CD4-positive, CD25-positive, alpha-beta regulatory T cell (primary cell): ENCODE results near the gene STARD8. TPM values are rescaled to one million over a fixed set of nuclear protein-coding genes. Genes with fewer than 3 reads are reported as not detected.
"Not testable (repeated sequence)": the region's sequence is repeated elsewhere in the genome, so short reads cannot be mapped to it uniquely, and the experiment has no call there.

Source experiments
- ATAC-seq, 2 donors: fragments of 150-1000 bp; cut with Tn5 transposase; one replicate each; pipeline ENCODE4 v1.10.0; 2021; ENCODE audit warnings: low read depth in 2 of 2, moderate number of reproducible peaks in 2 of 2, moderate library complexity in 1 of 2
- DNase-seq, 3 donors: peaks; one replicate each; pipeline versions ENCODE4 v3.0.0 to v3.0.0-alpha.2; 2012 to 2022; ENCODE audit warnings: mixed read lengths in 1 of 3
- H3K27ac ChIP-seq: one replicate; pipeline ENCODE4 v1.7.0; 2013; ENCODE audit warnings: mild to moderate bottlenecking, low read length; ENCODE audit not compliant: insufficient read depth, poor library complexity, severe bottlenecking
- H3K27me3 ChIP-seq: one replicate; pipeline ENCODE4 v1.7.0; 2013; ENCODE audit warnings: low read length; ENCODE audit not compliant: control insufficient read depth, insufficient read depth
- H3K36me3 ChIP-seq: one replicate; pipeline ENCODE4 v1.7.0; 2013; ENCODE audit warnings: mild to moderate bottlenecking, low read length, moderate library complexity; ENCODE audit not compliant: control insufficient read depth, insufficient read depth
- H3K4me1 ChIP-seq: 2 replicates; pipeline ENCODE4 v1.7.0; 2013; ENCODE audit warnings: mild to moderate bottlenecking, low read length; ENCODE audit not compliant: insufficient read depth, control insufficient read depth, poor library complexity, severe bottlenecking
- H3K4me3 ChIP-seq: one replicate; pipeline ENCODE4 v1.7.0; 2013; ENCODE audit warnings: low read depth, mild to moderate bottlenecking, low read length, moderate library complexity
- H3K9me3 ChIP-seq, 2 experiments: 1 replicate in 1 of 2; 2 replicates in 1 of 2; pipeline ENCODE4 v1.7.0; 2013; ENCODE audit warnings: low read length in 2 of 2, mild to moderate bottlenecking in 1 of 2, moderate library complexity in 1 of 2; ENCODE audit not compliant: control insufficient read depth in 2 of 2
- H3K27ac Mint-ChIP-seq, 3 donors: one replicate each; pipeline ENCODE4 v1.8.0; 2020 to 2022; ENCODE audit warnings: mild to moderate bottlenecking in 3 of 3, mixed read lengths in 3 of 3, moderate library complexity in 2 of 3
- H3K27me3 Mint-ChIP-seq: one replicate; pipeline ENCODE4 v1.8.0; 2022; ENCODE audit warnings: mild to moderate bottlenecking, mixed read lengths
- H3K36me3 Mint-ChIP-seq: one replicate; pipeline ENCODE4 v1.8.0; 2020; ENCODE audit warnings: mixed read lengths
- H3K4me1 Mint-ChIP-seq, 4 donors: one replicate each; pipeline ENCODE4 v1.8.0; 2020 to 2022; ENCODE audit warnings: mixed read lengths in 4 of 4, mild to moderate bottlenecking in 1 of 4
- H3K4me3 Mint-ChIP-seq, 4 donors: one replicate each; pipeline ENCODE4 v1.8.0; 2020 to 2022; ENCODE audit warnings: mild to moderate bottlenecking in 4 of 4, mixed read lengths in 4 of 4, moderate library complexity in 3 of 4
- H3K9me3 Mint-ChIP-seq, 7 donors: one replicate each; pipeline ENCODE4 v1.8.0; 2020 to 2022; ENCODE audit warnings: mixed read lengths in 7 of 7, mild to moderate bottlenecking in 3 of 7, moderate library complexity in 2 of 7
- polyA plus RNA-seq, 4 donors: library from polyadenylated mRNA; unstranded; fragments of 300-500 nt; fragmentation: Illumina TruSeq; gene quantifications; one replicate each; pipeline ENCODE4 v1.2.3, GENCODE V29; 2021
- total RNA-seq: library from RNA; stranded (reverse); gene quantifications from one replicate; pipeline ENCODE4 v1.2.3, GENCODE V29; 2022

Gene STARD8
- total and polyA plus RNA-seq, 5 donors from 2014 or later, result 0.21 to 0.57 TPM; not detected in 3

DNA sequence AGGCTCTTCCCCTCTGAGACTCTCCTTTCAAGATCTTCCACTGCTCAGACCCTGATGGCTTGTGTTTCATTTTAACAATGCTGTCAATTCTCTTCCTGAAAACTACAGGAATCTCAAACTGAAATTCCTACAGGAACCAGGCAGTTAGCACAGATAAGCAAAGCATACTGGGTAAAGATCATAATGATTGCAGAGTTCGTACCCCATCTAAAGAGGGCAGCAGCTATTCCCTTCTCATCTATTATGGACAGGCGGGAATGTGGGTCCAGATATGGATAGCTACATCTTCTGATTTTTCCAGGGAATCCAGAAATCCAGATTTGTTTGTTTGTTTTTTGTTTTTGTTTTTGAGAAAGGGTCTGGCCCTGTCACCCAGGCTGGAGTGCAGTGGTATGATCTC lies 83.8 kb downstream of the STARD8 start:
- Histone ChIP-seq H3K27ac (no peak overlapping the region), H3K9me3 (no peaks in the 10 kb centered on the region), H3K4me1 (no peaks in the 10 kb centered on the region), H3K27me3 (no peaks in the 10 kb centered on the region), H3K4me3 (no peak overlapping the region), H3K36me3 (no peaks in the 10 kb centered on the region)
- Mint-ChIP-seq H3K27me3 (no peaks in the 10 kb centered on the region), H3K4me3 (no peak overlapping the region), H3K4me1 (peaks cover 0 to 2% (median 0%) of the 10 kb centered on the region in 4 donors), H3K36me3 (no peaks in the 10 kb centered on the region), H3K27ac (no peak overlapping the region), H3K9me3 (no peaks in the 10 kb centered on the region)
- ATAC-seq (no peak), DNase-seq (no peak)

- Histone ChIP-seq H3K36me3 (no peaks in the 10 kb centered on the region), H3K9me3 (no peaks in the 10 kb centered on the region), H3K27ac (no peak overlapping the region), H3K27me3 (no peaks in the 10 kb centered on the region), H3K4me1 (no peaks in the 10 kb centered on the region), H3K4me3 (no peak overlapping the region)
- H3K4me3 Mint-ChIP-seq, result no peak overlapping the region
- ATAC-seq (peak in 1 of 2 donors; percentile 52), DNase-seq (peak; percentile 15 to 69 (median 51))
- H3K4me1 Mint-ChIP-seq, result peaks cover 0 to 2% (median 0%) of the 10 kb centered on the region in 4 donors
- no peaks in the 10 kb centered on the region for H3K27me3 Mint-ChIP-seq
- no peaks in the 10 kb centered on the region for H3K9me3 Mint-ChIP-seq
- H3K36me3 Mint-ChIP-seq, result no peaks in the 10 kb centered on the region
- H3K27ac Mint-ChIP-seq, result no peak overlapping the region
These were observed 85.5 kb downstream of the STARD8 start for GRCh38 chrX:68732906-68733493.

DNA sequence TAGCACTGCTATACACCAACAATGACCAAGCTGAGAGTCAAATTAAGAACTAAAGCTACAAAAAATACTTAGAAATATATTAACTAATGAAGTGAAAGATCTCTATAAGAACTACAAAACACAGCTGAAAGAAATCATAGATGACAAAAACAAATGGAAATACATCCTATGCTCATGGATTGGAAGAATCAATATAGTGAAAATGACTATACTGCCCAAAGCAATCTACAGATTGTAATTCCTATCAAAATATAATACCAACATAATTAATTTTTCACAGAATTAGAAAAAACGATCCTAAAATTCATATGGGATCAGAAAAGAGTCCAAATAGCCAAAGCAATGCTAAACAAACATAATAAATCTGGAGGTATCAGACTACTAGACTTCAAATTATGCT lies 87.8 kb downstream of the STARD8 start:
- DNase-seq (no peak), ATAC-seq (no peak)
- H3K4me3 Mint-ChIP-seq, result no peak overlapping the region
- H3K36me3 Mint-ChIP-seq, result no peaks in the 10 kb centered on the region
- H3K27me3 ChIP-seq, result no peaks in the 10 kb centered on the region
- no peaks in the 10 kb centered on the region for H3K27me3 Mint-ChIP-seq
- H3K9me3 ChIP-seq, result no peaks in the 10 kb centered on the region
- H3K4me1 ChIP-seq, result no peaks in the 10 kb centered on the region
- H3K27ac ChIP-seq, result no peak overlapping the region
- peaks cover 0 to 2% (median 0%) of the 10 kb centered on the region in 4 donors for H3K4me1 Mint-ChIP-seq
- H3K27ac Mint-ChIP-seq, result no peak overlapping the region
- no peak overlapping the region for H3K4me3 ChIP-seq
- no peaks in the 10 kb centered on the region for H3K36me3 ChIP-seq
- H3K9me3 Mint-ChIP-seq, result no peaks in the 10 kb centered on the region

GRCh38 chrX:68741864-68742263 lies 94.4 kb downstream of the STARD8 start:
- not testable (repeated sequence) for H3K4me3 Mint-ChIP-seq

GRCh38 chrX:68743754-68744153 lies 96.3 kb downstream of the STARD8 start:
- no peak overlapping the region for H3K4me3 Mint-ChIP-seq
- Histone ChIP-seq H3K9me3 (no peaks in the 10 kb centered on the region), H3K27ac (no peak overlapping the region), H3K4me3 (no peak overlapping the region), H3K36me3 (no peaks in the 10 kb centered on the region), H3K27me3 (no peaks in the 10 kb centered on the region), H3K4me1 (no peaks in the 10 kb centered on the region)
- peaks cover 0 to 1% (median 0%) of the 10 kb centered on the region in 7 donors for H3K9me3 Mint-ChIP-seq
- DNase-seq (no peak), ATAC-seq (no peak)
- no peaks in the 10 kb centered on the region for H3K27me3 Mint-ChIP-seq
- H3K4me1 Mint-ChIP-seq, result no peaks in the 10 kb centered on the region
- no peaks in the 10 kb centered on the region for H3K36me3 Mint-ChIP-seq
- no peak overlapping the region for H3K27ac Mint-ChIP-seq

More at GRCh38 chrX:68741864-68742263, 94.4 kb downstream of the STARD8 start:
- not testable (repeated sequence) for ATAC-seq, H3K9me3 ChIP-seq, H3K4me1 Mint-ChIP-seq, H3K27ac ChIP-seq, H3K9me3 Mint-ChIP-seq, H3K4me3 ChIP-seq, H3K27ac Mint-ChIP-seq, H3K27me3 Mint-ChIP-seq, DNase-seq, H3K27me3 ChIP-seq, H3K4me1 ChIP-seq, H3K36me3 Mint-ChIP-seq, H3K36me3 ChIP-seq

DNA sequence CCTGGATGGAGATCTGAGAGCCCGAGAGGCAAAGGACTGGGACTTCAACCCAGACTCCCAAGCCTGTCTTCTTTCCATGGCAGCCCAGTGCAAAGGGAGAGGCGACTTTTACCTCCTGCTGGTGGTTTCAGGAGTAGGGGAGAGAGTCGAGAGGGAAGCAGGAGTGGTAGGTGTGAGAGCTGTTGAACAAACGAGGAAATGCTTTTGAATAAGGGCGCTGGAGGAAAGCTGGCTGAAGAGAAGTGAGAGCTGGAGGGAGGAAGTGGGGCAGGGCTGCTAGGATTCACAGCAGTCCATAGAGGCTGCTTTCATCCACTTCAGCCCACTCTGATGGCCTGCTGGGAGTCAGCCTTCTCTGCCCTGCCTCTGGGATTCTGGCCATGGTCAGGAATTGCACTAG lies 99.5 kb downstream of the STARD8 start:
- no peak overlapping the region for H3K4me3 Mint-ChIP-seq
- Histone ChIP-seq H3K36me3 (no peaks in the 10 kb centered on the region), H3K4me1 (no peaks in the 10 kb centered on the region), H3K4me3 (no peak overlapping the region), H3K9me3 (no peaks in the 10 kb centered on the region), H3K27ac (no peak overlapping the region), H3K27me3 (no peaks in the 10 kb centered on the region)
- ATAC-seq (no peak), DNase-seq (no peak)
- H3K9me3 Mint-ChIP-seq, result peaks cover 0 to 3% (median 0%) of the 10 kb centered on the region in 7 donors
- H3K27me3 Mint-ChIP-seq, result no peaks in the 10 kb centered on the region
- H3K36me3 Mint-ChIP-seq, result no peaks in the 10 kb centered on the region
- H3K27ac Mint-ChIP-seq, result no peak overlapping the region
- no peaks in the 10 kb centered on the region for H3K4me1 Mint-ChIP-seq

GRCh38 chrX:68748030-68748429 lies 100.6 kb downstream of the STARD8 start:
- ATAC-seq, result no peak
- Mint-ChIP-seq H3K9me3 (peaks cover 0 to 3% (median 0%) of the 10 kb centered on the region in 7 donors), H3K36me3 (no peaks in the 10 kb centered on the region), H3K27me3 (no peaks in the 10 kb centered on the region), H3K4me3 (no peak overlapping the region), H3K4me1 (no peaks in the 10 kb centered on the region), H3K27ac (no peak overlapping the region)
- Histone ChIP-seq H3K4me3 (no peak overlapping the region), H3K27me3 (no peaks in the 10 kb centered on the region), H3K36me3 (no peaks in the 10 kb centered on the region), H3K9me3 (no peaks in the 10 kb centered on the region), H3K27ac (no peak overlapping the region), H3K4me1 (no peaks in the 10 kb centered on the region)
- DNase-seq, result no peak

DNA sequence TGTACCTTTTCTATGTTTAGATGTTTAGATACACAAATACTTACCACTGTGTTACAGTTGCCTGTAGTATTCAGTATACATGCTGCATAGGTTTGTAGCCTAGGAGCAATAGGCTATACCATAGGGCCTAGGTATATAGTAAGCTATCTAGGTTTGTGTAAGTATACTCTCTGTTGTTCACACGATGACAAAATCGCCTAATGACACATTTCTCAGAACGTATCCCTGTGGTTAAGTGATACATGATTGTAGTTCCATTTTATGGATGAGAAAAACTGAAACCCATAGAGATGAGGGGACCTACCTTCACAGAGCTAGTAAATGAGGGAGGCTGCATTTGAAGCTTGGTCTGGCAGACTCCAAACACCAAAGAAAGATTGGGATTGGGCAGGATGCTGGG lies 102.0 kb downstream of the STARD8 start:
- H3K4me1 Mint-ChIP-seq, result no peaks in the 10 kb centered on the region
- Histone ChIP-seq H3K4me3 (no peak overlapping the region), H3K9me3 (no peaks in the 10 kb centered on the region), H3K27ac (no peak overlapping the region), H3K27me3 (no peaks in the 10 kb centered on the region), H3K4me1 (no peaks in the 10 kb centered on the region), H3K36me3 (no peaks in the 10 kb centered on the region)
- H3K27me3 Mint-ChIP-seq, result no peaks in the 10 kb centered on the region
- no peak for DNase-seq
- no peak for ATAC-seq
- no peaks in the 10 kb centered on the region for H3K36me3 Mint-ChIP-seq
- H3K9me3 Mint-ChIP-seq, result peaks cover 0 to 4% (median 0%) of the 10 kb centered on the region in 7 donors
- H3K27ac Mint-ChIP-seq, result no peak overlapping the region
- no peak overlapping the region for H3K4me3 Mint-ChIP-seq
